Nephron progenitor cell (in vitro differentiated cells): ENCODE measurements around the gene ROBO2.

Experiments
- DNase-seq: peaks from one replicate; pipeline ENCODE4 v3.0.0; 2021
- H3K27ac Mint-ChIP-seq: 2 replicates; pipeline ENCODE4 v1.8.0; 2021; ENCODE audit warnings: mild to moderate bottlenecking, moderate library complexity, mixed read lengths
- H3K27me3 Mint-ChIP-seq: 2 replicates; pipeline ENCODE4 v1.8.0; 2021; ENCODE audit warnings: mild to moderate bottlenecking, low read depth, mixed read lengths; ENCODE audit not compliant: poor library complexity
- H3K36me3 Mint-ChIP-seq: 2 replicates; pipeline ENCODE4 v1.8.0; 2021; ENCODE audit warnings: low read depth, mixed read lengths
- H3K4me1 Mint-ChIP-seq: 2 replicates; pipeline ENCODE4 v1.8.0; 2021; ENCODE audit warnings: mixed read lengths
- H3K4me3 Mint-ChIP-seq: 2 replicates; pipeline ENCODE4 v1.8.0; 2021; ENCODE audit warnings: mild to moderate bottlenecking, moderate library complexity, mixed read lengths
- H3K9me3 Mint-ChIP-seq: 2 replicates; pipeline ENCODE4 v1.8.0; 2021; ENCODE audit warnings: mild to moderate bottlenecking, moderate library complexity, mixed read lengths
- TF ChIP-seq, protein P1 (sequence below): fragments of 200-600 bp; sonication (generic); IDR thresholded peaks from 2 replicates; pipeline ENCODE4 v1.5.0; 2021; ENCODE audit warnings: antibody characterized with exemption

The ROBO2 gene

DNA sequence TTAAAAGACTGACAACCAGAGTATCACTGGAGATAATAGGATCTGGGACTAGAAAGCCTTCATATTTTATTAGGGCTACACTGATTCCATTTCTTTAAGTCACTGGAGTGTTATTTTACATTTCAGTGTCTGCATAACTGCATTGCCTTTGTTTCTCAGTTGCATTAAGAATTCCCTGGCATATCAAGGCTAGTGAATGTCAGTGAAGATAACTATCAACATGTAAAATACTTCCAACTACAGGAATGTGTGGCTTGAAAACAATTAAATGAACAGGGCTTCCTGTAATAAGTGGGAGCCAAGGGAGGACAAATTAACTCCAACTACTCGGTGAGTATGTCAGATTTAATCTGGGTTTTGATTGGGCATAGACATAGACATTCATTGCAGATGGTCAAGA lies 628.5 kb downstream of the ROBO2 start:
- TF ChIP-seq, protein P1, sequence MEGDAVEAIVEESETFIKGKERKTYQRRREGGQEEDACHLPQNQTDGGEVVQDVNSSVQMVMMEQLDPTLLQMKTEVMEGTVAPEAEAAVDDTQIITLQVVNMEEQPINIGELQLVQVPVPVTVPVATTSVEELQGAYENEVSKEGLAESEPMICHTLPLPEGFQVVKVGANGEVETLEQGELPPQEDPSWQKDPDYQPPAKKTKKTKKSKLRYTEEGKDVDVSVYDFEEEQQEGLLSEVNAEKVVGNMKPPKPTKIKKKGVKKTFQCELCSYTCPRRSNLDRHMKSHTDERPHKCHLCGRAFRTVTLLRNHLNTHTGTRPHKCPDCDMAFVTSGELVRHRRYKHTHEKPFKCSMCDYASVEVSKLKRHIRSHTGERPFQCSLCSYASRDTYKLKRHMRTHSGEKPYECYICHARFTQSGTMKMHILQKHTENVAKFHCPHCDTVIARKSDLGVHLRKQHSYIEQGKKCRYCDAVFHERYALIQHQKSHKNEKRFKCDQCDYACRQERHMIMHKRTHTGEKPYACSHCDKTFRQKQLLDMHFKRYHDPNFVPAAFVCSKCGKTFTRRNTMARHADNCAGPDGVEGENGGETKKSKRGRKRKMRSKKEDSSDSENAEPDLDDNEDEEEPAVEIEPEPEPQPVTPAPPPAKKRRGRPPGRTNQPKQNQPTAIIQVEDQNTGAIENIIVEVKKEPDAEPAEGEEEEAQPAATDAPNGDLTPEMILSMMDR: no peak
- Mint-ChIP-seq H3K27ac (no peak overlapping the region), H3K4me1 (no peaks in the 10 kb centered on the region), H3K9me3 (peaks cover 2% of the 10 kb centered on the region), H3K36me3 (no peaks in the 10 kb centered on the region), H3K4me3 (no peak overlapping the region), H3K27me3 (peaks cover 2% of the 10 kb centered on the region)
- no peak for DNase-seq

DNA sequence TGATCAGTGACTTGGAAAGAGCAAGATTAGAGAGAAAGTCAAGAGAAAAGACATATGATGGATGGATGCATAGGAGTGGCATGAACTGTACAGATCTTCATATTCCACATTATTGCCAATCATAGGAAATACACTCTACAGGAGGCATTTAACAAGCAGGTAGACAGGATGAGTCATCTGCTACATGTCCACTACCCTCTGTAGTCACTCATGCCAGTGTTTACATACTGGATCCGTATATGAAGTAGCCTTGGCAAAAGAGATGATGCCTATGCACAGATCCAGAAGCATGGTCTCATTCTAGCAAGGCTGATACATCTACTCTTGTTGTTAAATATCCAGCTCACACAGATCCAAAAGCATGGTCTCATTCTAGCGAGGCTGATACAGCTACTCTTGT lies 632.1 kb downstream of the ROBO2 start:
- Mint-ChIP-seq H3K36me3 (no peaks in the 10 kb centered on the region), H3K4me3 (no peak overlapping the region), H3K27ac (no peak overlapping the region), H3K27me3 (no peaks in the 10 kb centered on the region), H3K4me1 (no peaks in the 10 kb centered on the region), H3K9me3 (peaks cover 8% of the 10 kb centered on the region)
- TF ChIP-seq, protein P1: no peak
- DNase-seq: no peak

DNA sequence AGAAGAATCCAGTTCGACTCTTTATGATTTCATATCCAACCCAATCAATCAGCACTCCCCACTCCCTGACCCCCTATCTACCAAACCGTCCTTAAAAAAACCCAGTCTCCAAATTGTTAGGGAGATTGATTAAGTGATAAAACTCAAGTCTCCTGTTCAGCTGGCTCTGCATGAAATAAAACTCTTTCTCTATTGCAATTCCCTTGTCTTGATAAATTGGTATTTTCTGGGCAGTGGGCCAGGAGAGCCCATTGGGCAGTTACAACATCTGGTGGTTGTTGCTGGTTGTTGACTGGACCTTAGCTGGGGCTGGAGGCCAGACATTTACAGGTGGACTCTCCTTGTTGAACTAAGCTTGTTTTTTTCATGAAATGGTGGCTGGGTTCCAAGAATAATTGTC lies 642.3 kb downstream of the ROBO2 start:
- peaks cover 24% of the 10 kb centered on the region for H3K9me3 Mint-ChIP-seq
- H3K27ac Mint-ChIP-seq: peak overlapping the region; percentile 24
- no peak overlapping the region for H3K4me3 Mint-ChIP-seq
- H3K4me1 Mint-ChIP-seq: no peaks in the 10 kb centered on the region
- no peak for DNase-seq
- H3K36me3 Mint-ChIP-seq: peaks cover 8% of the 10 kb centered on the region
- peaks cover 6% of the 10 kb centered on the region for H3K27me3 Mint-ChIP-seq
- TF ChIP-seq, protein P1: no peak

DNA sequence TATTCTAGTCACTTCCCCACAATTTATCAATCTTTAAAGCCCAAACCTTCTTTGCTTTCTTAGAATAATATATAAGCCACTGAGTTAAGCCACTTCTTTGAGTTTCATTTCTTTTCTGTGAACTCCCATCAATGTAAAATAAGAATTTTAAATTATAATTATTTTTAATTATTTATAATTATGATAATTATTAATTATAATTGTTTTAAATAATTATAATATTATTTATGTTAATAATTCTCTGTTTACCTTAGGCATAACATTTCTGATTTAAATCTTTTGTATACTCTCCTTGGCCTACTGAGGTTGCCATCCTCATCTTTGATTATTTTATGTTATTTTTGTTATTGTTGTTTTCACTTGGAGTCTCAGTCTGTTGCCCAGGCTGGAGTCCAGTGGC lies 644.2 kb downstream of the ROBO2 start:
- no peak for DNase-seq
- no peak overlapping the region for H3K27ac Mint-ChIP-seq
- no peak overlapping the region for H3K4me3 Mint-ChIP-seq
- H3K36me3 Mint-ChIP-seq: peaks cover 8% of the 10 kb centered on the region
- no peaks in the 10 kb centered on the region for H3K4me1 Mint-ChIP-seq
- TF ChIP-seq, protein P1: no peak
- H3K27me3 Mint-ChIP-seq: peaks cover 6% of the 10 kb centered on the region
- H3K9me3 Mint-ChIP-seq: peaks cover 24% of the 10 kb centered on the region

DNA sequence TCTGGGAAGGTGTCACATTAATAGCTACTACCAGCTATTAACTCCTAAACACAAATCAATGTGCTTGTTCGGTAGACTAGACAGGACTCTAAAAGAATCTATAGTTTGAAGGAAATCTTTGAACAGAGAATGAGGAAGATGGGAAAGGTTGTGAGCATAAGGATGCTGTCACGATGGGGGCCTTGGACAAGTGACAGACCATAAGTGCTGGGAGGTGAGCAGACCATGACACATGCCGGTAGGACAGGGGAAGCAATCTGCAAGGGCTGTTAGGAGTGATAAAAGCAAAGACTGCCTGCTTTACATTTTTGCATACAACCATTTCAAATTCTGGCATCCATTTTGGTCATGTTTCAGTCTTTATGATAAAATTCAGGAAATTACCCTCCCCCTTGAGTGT lies 645.8 kb downstream of the ROBO2 start:
- TF ChIP-seq, protein P1: no peak
- Mint-ChIP-seq H3K36me3 (peaks cover 8% of the 10 kb centered on the region), H3K4me3 (no peak overlapping the region), H3K4me1 (peaks cover 4% of the 10 kb centered on the region), H3K27me3 (peaks cover 6% of the 10 kb centered on the region), H3K9me3 (peaks cover 24% of the 10 kb centered on the region), H3K27ac (no peak overlapping the region)
- no peak for DNase-seq

DNA sequence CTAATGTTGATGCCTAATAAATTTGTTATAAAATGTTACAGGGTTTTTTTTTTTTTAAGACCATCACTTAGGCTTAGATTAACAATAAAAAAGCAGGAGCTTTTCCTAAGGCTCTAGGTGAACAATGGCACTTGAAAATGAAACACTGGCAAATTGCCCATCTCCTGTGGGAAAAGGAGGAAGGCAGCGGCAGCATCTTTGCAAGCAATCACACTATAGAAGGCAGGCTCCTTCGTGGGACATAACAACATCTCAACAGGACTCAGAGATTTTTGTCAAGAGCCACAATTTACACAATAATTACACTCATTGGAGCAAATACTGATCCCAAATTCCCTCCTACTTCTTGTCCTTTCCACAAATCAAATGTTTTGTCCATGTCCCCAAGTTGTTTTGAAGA lies 646.7 kb downstream of the ROBO2 start:
- no peak overlapping the region for H3K4me3 Mint-ChIP-seq
- DNase-seq: no peak
- H3K27ac Mint-ChIP-seq: no peak overlapping the region
- H3K36me3 Mint-ChIP-seq: peaks cover 8% of the 10 kb centered on the region
- peaks cover 21% of the 10 kb centered on the region for H3K9me3 Mint-ChIP-seq
- H3K27me3 Mint-ChIP-seq: peaks cover 8% of the 10 kb centered on the region
- TF ChIP-seq, protein P1: no peak
- H3K4me1 Mint-ChIP-seq: peaks cover 4% of the 10 kb centered on the region
